ENCODE measurements around the gene ZNF821.

Gene ZNF821

DNA sequence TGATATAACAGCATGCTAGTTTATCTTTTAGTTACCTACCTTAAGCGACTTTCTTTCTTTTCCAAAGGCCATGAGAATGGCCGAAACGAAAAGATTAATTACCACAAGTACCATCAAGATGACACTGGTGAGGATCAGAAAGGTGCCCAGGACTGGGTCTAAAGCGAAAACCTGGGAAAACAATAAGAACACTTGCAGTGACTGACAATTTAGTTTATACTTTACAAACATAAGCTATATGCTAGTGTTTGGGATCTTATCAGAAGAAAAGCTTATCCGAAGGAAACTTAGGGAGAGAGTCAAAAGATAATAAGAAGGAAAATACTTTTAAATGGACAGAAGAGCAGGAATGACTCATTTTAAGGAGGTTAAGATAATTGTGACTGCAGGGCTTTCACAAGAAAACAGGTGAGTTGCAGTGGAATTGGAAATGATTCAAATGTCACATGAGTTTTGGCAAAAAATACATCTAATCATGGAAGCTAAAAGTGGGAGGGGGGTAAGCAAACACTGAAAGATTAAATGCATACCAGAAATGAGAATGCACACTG, 46.1 kb upstream of the ZNF821 start:
- ATAC-seq: no peak
- TF ChIP-seq TOX (CRISPR knock-in tag; IDR thresholded peaks at IDR 0.05; ENCODE audit: borderline replicate concordance) (no peak), ZNF70 (CRISPR knock-in tag; IDR thresholded peaks at IDR 0.05) (no peak), TCF4 (CRISPR knock-in tag; IDR thresholded peaks at IDR 0.05; ENCODE audit: borderline replicate concordance) (no peak), PPARA (CRISPR knock-in tag; IDR thresholded peaks at IDR 0.05; ENCODE audit: borderline replicate concordance) (no peak), ZC3H10 (CRISPR knock-in tag; IDR thresholded peaks at IDR 0.05) (no peak), ARNTL (CRISPR knock-in tag; IDR thresholded peaks at IDR 0.05; ENCODE audit: borderline replicate concordance, low read depth) (no peak), POU6F1 (CRISPR knock-in tag; IDR thresholded peaks at IDR 0.05; ENCODE audit: borderline replicate concordance, low read depth) (no peak), ESRRG (CRISPR knock-in tag; IDR thresholded peaks at IDR 0.05) (no peak), ZNF8 (CRISPR knock-in tag; IDR thresholded peaks at IDR 0.05) (no peak)
- TF ChIP-seq, protein P1, sequence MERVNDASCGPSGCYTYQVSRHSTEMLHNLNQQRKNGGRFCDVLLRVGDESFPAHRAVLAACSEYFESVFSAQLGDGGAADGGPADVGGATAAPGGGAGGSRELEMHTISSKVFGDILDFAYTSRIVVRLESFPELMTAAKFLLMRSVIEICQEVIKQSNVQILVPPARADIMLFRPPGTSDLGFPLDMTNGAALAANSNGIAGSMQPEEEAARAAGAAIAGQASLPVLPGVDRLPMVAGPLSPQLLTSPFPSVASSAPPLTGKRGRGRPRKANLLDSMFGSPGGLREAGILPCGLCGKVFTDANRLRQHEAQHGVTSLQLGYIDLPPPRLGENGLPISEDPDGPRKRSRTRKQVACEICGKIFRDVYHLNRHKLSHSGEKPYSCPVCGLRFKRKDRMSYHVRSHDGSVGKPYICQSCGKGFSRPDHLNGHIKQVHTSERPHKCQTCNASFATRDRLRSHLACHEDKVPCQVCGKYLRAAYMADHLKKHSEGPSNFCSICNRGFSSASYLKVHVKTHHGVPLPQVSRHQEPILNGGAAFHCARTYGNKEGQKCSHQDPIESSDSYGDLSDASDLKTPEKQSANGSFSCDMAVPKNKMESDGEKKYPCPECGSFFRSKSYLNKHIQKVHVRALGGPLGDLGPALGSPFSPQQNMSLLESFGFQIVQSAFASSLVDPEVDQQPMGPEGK (CRISPR knock-in tag; IDR thresholded peaks at IDR 0.05; ENCODE audit: borderline replicate concordance): no peak
- TF ChIP-seq, protein P2, sequence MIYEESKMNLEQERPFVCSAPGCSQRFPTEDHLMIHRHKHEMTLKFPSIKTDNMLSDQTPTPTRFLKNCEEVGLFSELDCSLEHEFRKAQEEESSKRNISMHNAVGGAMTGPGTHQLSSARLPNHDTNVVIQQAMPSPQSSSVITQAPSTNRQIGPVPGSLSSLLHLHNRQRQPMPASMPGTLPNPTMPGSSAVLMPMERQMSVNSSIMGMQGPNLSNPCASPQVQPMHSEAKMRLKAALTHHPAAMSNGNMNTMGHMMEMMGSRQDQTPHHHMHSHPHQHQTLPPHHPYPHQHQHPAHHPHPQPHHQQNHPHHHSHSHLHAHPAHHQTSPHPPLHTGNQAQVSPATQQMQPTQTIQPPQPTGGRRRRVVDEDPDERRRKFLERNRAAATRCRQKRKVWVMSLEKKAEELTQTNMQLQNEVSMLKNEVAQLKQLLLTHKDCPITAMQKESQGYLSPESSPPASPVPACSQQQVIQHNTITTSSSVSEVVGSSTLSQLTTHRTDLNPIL (CRISPR knock-in tag; IDR thresholded peaks at IDR 0.05; ENCODE audit: low read depth): no peak

GRCh38 chr16:71929048-71929447, 45.1 kb upstream of the ZNF821 start:
- no peak for TF ChIP-seq ESRRG (CRISPR knock-in tag; IDR thresholded peaks at IDR 0.05)
- no peak for TF ChIP-seq TOX (CRISPR knock-in tag; IDR thresholded peaks at IDR 0.05; ENCODE audit: borderline replicate concordance)
- TF ChIP-seq GLIS3 (CRISPR knock-in tag; IDR thresholded peaks at IDR 0.05): no peak
- no peak for TF ChIP-seq ZNF565 (CRISPR knock-in tag; conservative IDR thresholded peaks at IDR 0.05; ENCODE audit: low read depth)
- no peak for TF ChIP-seq ZNF8 (CRISPR knock-in tag; IDR thresholded peaks at IDR 0.05)
- TF ChIP-seq POU6F1 (CRISPR knock-in tag; IDR thresholded peaks at IDR 0.05; ENCODE audit: borderline replicate concordance, low read depth): no peak
- no peak for TF ChIP-seq TCF4 (CRISPR knock-in tag; IDR thresholded peaks at IDR 0.05; ENCODE audit: borderline replicate concordance)
- no peak for TF ChIP-seq RARB (CRISPR knock-in tag; IDR thresholded peaks at IDR 0.05)
- TF ChIP-seq, protein P2 (CRISPR knock-in tag; IDR thresholded peaks at IDR 0.05; ENCODE audit: low read depth): no peak
- no peak for TF ChIP-seq PPARA (CRISPR knock-in tag; IDR thresholded peaks at IDR 0.05; ENCODE audit: borderline replicate concordance)
- TF ChIP-seq OSR1 (CRISPR knock-in tag; IDR thresholded peaks at IDR 0.05): no peak
- TF ChIP-seq BACH2 (CRISPR knock-in tag; IDR thresholded peaks at IDR 0.05; ENCODE audit: borderline replicate concordance): no peak
- no peak for TF ChIP-seq ISL1 (CRISPR knock-in tag; IDR thresholded peaks at IDR 0.05)
- TF ChIP-seq ZC3H10 (CRISPR knock-in tag; IDR thresholded peaks at IDR 0.05): no peak
- no peak for TF ChIP-seq SNAI2 (CRISPR knock-in tag; IDR thresholded peaks at IDR 0.05)
- no peak for TF ChIP-seq ZFP30 (CRISPR knock-in tag; IDR thresholded peaks at IDR 0.05)
- TF ChIP-seq CSDC2 (CRISPR knock-in tag; IDR thresholded peaks at IDR 0.05): no peak
- no peak for TF ChIP-seq ZNF70 (CRISPR knock-in tag; IDR thresholded peaks at IDR 0.05)
- TF ChIP-seq TSHZ2 (CRISPR knock-in tag; IDR thresholded peaks at IDR 0.05): no peak
- no peak for TF ChIP-seq ARNTL (CRISPR knock-in tag; IDR thresholded peaks at IDR 0.05; ENCODE audit: borderline replicate concordance, low read depth)
- ATAC-seq: peak; percentile 78

All from SK-N-SH treated with all-trans-retinoic acid at 6 μM for 48 hours (cell line).